Liver (tissue), 9 donors: ENCODE measurements around the gene FNIP1. TPM values are rescaled to one million over a fixed set of nuclear protein-coding genes. Genes with fewer than 3 reads are reported as not detected.

Experiments
- DNase-seq: peaks from one replicate; pipeline ENCODE4 v3.0.0-alpha.2; 2017; ENCODE audit warnings: low spot score
- H3K27ac ChIP-seq, 2 donors: one replicate each; pipeline ENCODE4 v1.7.0; 2013; ENCODE audit warnings: inconsistent platforms in 2 of 2, low read length in 2 of 2, control low read depth in 1 of 2, low read depth in 1 of 2, mild to moderate bottlenecking in 1 of 2
- H3K27me3 ChIP-seq, 4 donors: one replicate each; pipeline versions ENCODE4 v1.6.1 to v1.7.0; 2013; ENCODE audit warnings: low read length in 3 of 4, inconsistent platforms in 1 of 4, mild to moderate bottlenecking in 1 of 4, moderate library complexity in 1 of 4; ENCODE audit not compliant: control insufficient read depth in 4 of 4, insufficient read depth in 4 of 4
- H3K36me3 ChIP-seq, 4 donors: one replicate each; pipeline versions ENCODE4 v1.6.1 to v1.7.0; 2013; ENCODE audit warnings: low read length in 3 of 4, mild to moderate bottlenecking in 3 of 4, low read depth in 1 of 4, moderate library complexity in 1 of 4; ENCODE audit not compliant: control insufficient read depth in 4 of 4, insufficient read depth in 3 of 4
- H3K4me1 ChIP-seq, 4 donors: one replicate each; pipeline versions ENCODE4 v1.6.1 to v1.7.0; 2013; ENCODE audit warnings: low read length in 3 of 4, mild to moderate bottlenecking in 3 of 4, moderate library complexity in 1 of 4; ENCODE audit not compliant: control insufficient read depth in 4 of 4, insufficient read depth in 4 of 4
- H3K4me3 ChIP-seq, 3 donors: one replicate each; pipeline versions ENCODE4 v1.6.1 to v1.7.0; 2013; ENCODE audit warnings: low read length in 3 of 3, control low read depth in 1 of 3, low read depth in 1 of 3, mild to moderate bottlenecking in 1 of 3
- H3K9ac ChIP-seq, 2 donors: one replicate each; pipeline ENCODE4 v1.7.0; 2013; ENCODE audit warnings: low read length in 2 of 2, mild to moderate bottlenecking in 2 of 2, moderate library complexity in 2 of 2, control low read depth in 1 of 2, low read depth in 1 of 2
- H3K9me3 ChIP-seq, 4 donors: one replicate each; pipeline versions ENCODE4 v1.6.1 to v1.7.0; 2013; ENCODE audit warnings: low read length in 3 of 4; ENCODE audit not compliant: control insufficient read depth in 4 of 4
- ATF3 ChIP-seq: IDR thresholded peaks from 2 replicates; pipeline ENCODE4 v1.6.1; 2016; ENCODE audit warnings: antibody characterized with exemption
- EGR1 ChIP-seq, 2 donors: IDR thresholded peaks; 2 replicates each; pipeline ENCODE4 v1.6.1; 2016 to 2018; ENCODE audit warnings: antibody characterized with exemption in 2 of 2, low read depth in 2 of 2
- FOXA1 ChIP-seq: IDR thresholded peaks from 2 replicates; pipeline ENCODE4 v1.6.1; 2016; ENCODE audit warnings: antibody characterized with exemption
- FOXA2 ChIP-seq: IDR thresholded peaks from 2 replicates; pipeline ENCODE4 v1.6.1; 2016; ENCODE audit warnings: antibody characterized with exemption
- GABPA ChIP-seq, 2 donors: IDR thresholded peaks in 1 of 2; conservative IDR thresholded peaks in 1 of 2; 2 replicates each; pipeline ENCODE4 v1.6.1; 2016; ENCODE audit warnings: antibody characterized with exemption in 2 of 2, mild to moderate bottlenecking in 1 of 2, moderate library complexity in 1 of 2
- HNF4A ChIP-seq, 2 donors: conservative IDR thresholded peaks; 2 replicates each; pipeline ENCODE4 v1.6.1; 2016; ENCODE audit warnings: antibody characterized with exemption in 2 of 2, mild to moderate bottlenecking in 2 of 2
- NR2F2 ChIP-seq: IDR thresholded peaks from 2 replicates; pipeline ENCODE4 v1.6.1; 2016; ENCODE audit warnings: antibody characterized with exemption
- REST ChIP-seq: IDR thresholded peaks from 2 replicates; pipeline ENCODE4 v1.6.1; 2016; ENCODE audit warnings: antibody characterized with exemption, mild to moderate bottlenecking
- RXRA ChIP-seq, 2 donors: IDR thresholded peaks; 2 replicates each; pipeline ENCODE4 v1.6.1; 2017 to 2018; ENCODE audit warnings: antibody characterized with exemption in 2 of 2, mild to moderate bottlenecking in 1 of 2
- SP1 ChIP-seq: IDR thresholded peaks from 2 replicates; pipeline ENCODE4 v1.6.1; 2018; ENCODE audit warnings: antibody characterized with exemption, mild to moderate bottlenecking
- TAF1 ChIP-seq: conservative IDR thresholded peaks from 2 replicates; pipeline ENCODE4 v1.6.1; 2016; ENCODE audit warnings: antibody characterized with exemption, mild to moderate bottlenecking
- ZBTB33 ChIP-seq: IDR thresholded peaks from 2 replicates; pipeline ENCODE4 v1.6.1; 2016; ENCODE audit warnings: antibody characterized with exemption
- WGBS: extraction: QIAGEN DNeasy Blood & Tissue Kit; methylation state at CpG from one replicate; pipeline ENCODE4 v1.1.7; 2013; 5-methylcytosine and 5-hydroxymethylcytosine counted together
- polyA plus RNA-seq, 2 donors: library from polyadenylated mRNA; stranded (reverse) in 1 of 2; unstranded in 1 of 2; fragments of 200-250 nt in 1 of 2; fragments of >200 nt in 1 of 2; fragmentation: Nextera tagmentation in 1 of 2; extraction: Ambion mirVana in 1 of 2; gene quantifications; one replicate each; pipeline versions ENCODE4 v1.2.1 to v1.2.3, GENCODE V29; 2013 to 2015
- total RNA-seq, 2 donors: library from RNA; depleted of rRNA; stranded (reverse); fragments of >200 nt; gene quantifications; one replicate each; pipeline ENCODE4 v1.2.3, GENCODE V29; 2014
- TF ChIP-seq, protein P1 (sequence below): IDR thresholded peaks from 2 replicates; pipeline ENCODE4 v1.6.1; 2016; ENCODE audit warnings: antibody characterized with exemption
- TF ChIP-seq, protein P2 (sequence below): fragments of 150-350 bp; IDR thresholded peaks from 2 replicates; pipeline ENCODE4 v1.5.1; 2017; ENCODE audit warnings: improper control_type of control experiment, low read depth, low read length; ENCODE audit not compliant: missing input control
- donor health status: healthy.
- donor health status: healthy.
- donor health status: healthy.
- donor health status: healthy.
- donor health status: healthy.

Gene FNIP1
- total and polyA plus RNA-seq, 4 donors: 3.7 to 34.0 (median 13.8) TPM

DNA sequence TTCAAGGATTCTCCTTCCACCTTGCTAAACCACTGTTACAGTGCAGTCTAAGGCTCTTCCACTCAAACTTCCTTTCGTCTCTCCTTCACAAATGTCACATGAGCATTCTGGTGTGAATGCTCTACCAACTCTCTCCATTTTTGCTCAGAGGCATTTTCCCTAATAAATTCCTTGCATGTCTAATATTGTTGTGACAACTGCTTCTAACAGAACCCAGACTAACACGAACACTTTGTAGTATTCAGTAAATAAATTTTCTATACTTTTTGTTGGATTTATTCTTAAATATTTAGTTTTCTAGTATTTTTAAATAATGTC is 185.8 kb downstream of the FNIP1 start:
- Histone ChIP-seq H3K9ac (no peak overlapping the region), H3K36me3 (no peaks in the 10 kb centered on the region), H3K4me3 (no peak overlapping the region), H3K9me3 (no peaks in the 10 kb centered on the region), H3K27ac (no peak overlapping the region), H3K27me3 (no peaks in the 10 kb centered on the region), H3K4me1 (no peaks in the 10 kb centered on the region)
- 96% methylated on average over 2 of the region's 2 CpGs for WGBS
- TF ChIP-seq, protein P1, sequence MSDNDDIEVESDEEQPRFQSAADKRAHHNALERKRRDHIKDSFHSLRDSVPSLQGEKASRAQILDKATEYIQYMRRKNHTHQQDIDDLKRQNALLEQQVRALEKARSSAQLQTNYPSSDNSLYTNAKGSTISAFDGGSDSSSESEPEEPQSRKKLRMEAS: no peak
- TF ChIP-seq TAF1 (no peak), REST (no peak), FOXA1 (no peak), HNF4A (conservative IDR thresholded peaks at IDR 0.05) (no peak), EGR1 (IDR thresholded peaks at IDR 0.05; ENCODE audit: low read depth in 2 of 2) (no peak), SP1 (no peak), FOXA2 (no peak), NR2F2 (no peak)
- TF ChIP-seq, protein P2, sequence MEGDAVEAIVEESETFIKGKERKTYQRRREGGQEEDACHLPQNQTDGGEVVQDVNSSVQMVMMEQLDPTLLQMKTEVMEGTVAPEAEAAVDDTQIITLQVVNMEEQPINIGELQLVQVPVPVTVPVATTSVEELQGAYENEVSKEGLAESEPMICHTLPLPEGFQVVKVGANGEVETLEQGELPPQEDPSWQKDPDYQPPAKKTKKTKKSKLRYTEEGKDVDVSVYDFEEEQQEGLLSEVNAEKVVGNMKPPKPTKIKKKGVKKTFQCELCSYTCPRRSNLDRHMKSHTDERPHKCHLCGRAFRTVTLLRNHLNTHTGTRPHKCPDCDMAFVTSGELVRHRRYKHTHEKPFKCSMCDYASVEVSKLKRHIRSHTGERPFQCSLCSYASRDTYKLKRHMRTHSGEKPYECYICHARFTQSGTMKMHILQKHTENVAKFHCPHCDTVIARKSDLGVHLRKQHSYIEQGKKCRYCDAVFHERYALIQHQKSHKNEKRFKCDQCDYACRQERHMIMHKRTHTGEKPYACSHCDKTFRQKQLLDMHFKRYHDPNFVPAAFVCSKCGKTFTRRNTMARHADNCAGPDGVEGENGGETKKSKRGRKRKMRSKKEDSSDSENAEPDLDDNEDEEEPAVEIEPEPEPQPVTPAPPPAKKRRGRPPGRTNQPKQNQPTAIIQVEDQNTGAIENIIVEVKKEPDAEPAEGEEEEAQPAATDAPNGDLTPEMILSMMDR: no peak
- no peak for DNase-seq

DNA sequence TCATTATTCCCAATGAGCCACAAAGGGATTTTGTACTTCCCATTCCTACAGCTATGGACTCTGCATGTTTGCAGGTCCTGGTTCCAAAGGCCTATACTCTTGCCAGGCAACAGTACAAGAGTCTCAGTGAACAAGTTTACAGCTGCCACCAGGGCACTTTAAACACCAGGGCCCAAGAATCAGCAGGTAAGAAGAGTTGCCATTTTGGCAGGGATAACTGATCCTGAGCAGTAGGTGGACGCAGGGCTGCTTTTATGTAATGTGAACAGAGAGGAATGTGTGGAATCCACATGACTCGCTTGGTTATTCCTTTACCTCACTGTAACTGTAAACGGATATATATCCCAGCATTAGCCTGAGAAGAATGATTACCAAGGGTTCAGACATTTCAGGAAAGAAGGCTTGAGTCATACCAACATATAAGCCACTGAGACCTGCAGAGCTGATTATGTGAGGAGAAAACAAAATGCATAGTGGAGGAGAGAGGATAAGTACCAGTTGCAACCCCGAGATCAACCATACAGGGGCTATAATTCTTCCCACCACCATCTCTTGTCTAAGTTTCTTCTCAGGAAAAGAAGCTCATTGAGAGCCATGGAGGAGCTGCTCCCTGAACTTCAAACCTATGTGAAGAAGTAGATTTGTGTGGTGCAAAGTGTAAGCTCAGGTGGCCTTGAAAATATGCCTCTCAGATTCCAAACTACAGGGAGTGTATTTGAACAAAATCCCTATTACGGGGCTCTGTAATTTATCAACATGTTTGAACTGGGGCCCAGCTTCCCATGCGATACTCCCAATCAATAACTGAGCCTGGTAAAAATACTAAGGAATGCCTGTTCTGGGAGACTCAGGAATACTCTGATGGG is 186.4 kb downstream of the FNIP1 start:
- TF ChIP-seq REST (no peak), RXRA (IDR thresholded peaks at IDR 0.05) (no peak), EGR1 (IDR thresholded peaks at IDR 0.05; ENCODE audit: low read depth in 2 of 2) (no peak), NR2F2 (no peak), TAF1 (no peak), FOXA2 (no peak), SP1 (no peak), GABPA (IDR thresholded peaks at IDR 0.05 in 1 of 2, conservative IDR thresholded peaks at IDR 0.05 in 1 of 2) (no peak), ZBTB33 (no peak), ATF3 (no peak)
- TF ChIP-seq, protein P2: no peak
- Histone ChIP-seq H3K9me3 (no peaks in the 10 kb centered on the region), H3K9ac (no peak overlapping the region), H3K4me3 (no peak overlapping the region), H3K27ac (no peak overlapping the region), H3K36me3 (no peaks in the 10 kb centered on the region), H3K27me3 (no peaks in the 10 kb centered on the region), H3K4me1 (no peaks in the 10 kb centered on the region)
- DNase-seq: no peak
- 79% methylated on average over 6 of the region's 6 CpGs for WGBS
